ENCODE measurements around the gene TMEM98. TPM values are rescaled to one million over a fixed set of nuclear protein-coding genes. Genes with fewer than 3 reads are reported as not detected.

Gene TMEM98
- total and polyA plus RNA-seq, 9 of the 15 experiments (the other 6 are each of a cell fraction or from before 2014, with no cell fraction given), result 33.5 to 164 (median 84.7) TPM

- TF ChIP-seq NCOA1 (IDR thresholded peaks at IDR 0.05; ENCODE audit: low read depth) (peak; percentile 42; the same call in 1 of the 2 replicates), ZNF41 (CRISPR knock-in tag; conservative IDR thresholded peaks at IDR 0.05) (no peak), HSF4 (CRISPR knock-in tag; IDR thresholded peaks at IDR 0.05; ENCODE audit: borderline replicate concordance) (no peak), HDGF (IDR thresholded peaks at IDR 0.05) (peak; percentile 89), ATF4 (CRISPR knock-in tag; IDR thresholded peaks at IDR 0.05) (no peak), CREB1 (IDR thresholded peaks at IDR 0.05) (no peak), CREB1 (CRISPR knock-in tag; IDR thresholded peaks at IDR 0.05) (no peak), SMARCA4 (IDR thresholded peaks at IDR 0.05) (peak; percentile 61; the same call in 1 of the 2 replicates), ZNF398 (CRISPR knock-in tag; IDR thresholded peaks at IDR 0.05) (no peak), TEAD4 (IDR thresholded peaks at IDR 0.05; ENCODE audit: low read length) (no peak), TEAD4 (CRISPR knock-in tag; IDR thresholded peaks at IDR 0.05; ENCODE audit: borderline replicate concordance) (no peak), SMARCA5 (IDR thresholded peaks at IDR 0.05) (peak; percentile 76), BHLHE40 (IDR thresholded peaks at IDR 0.05; ENCODE audit: low read length) (0 out of 2 replicates have a peak, but pooled peaks have one; percentile 18), CXXC5 (CRISPR knock-in tag; IDR thresholded peaks at IDR 0.05) (0 out of 2 replicates have a peak, but pooled peaks have one; percentile 3), ZBTB2 (IDR thresholded peaks at IDR 0.05) (peak; percentile 35; the same call in 1 of the 2 replicates), ZNF57 (CRISPR knock-in tag; IDR thresholded peaks at IDR 0.05) (no peak)
- TF ChIP-seq, protein P1, sequence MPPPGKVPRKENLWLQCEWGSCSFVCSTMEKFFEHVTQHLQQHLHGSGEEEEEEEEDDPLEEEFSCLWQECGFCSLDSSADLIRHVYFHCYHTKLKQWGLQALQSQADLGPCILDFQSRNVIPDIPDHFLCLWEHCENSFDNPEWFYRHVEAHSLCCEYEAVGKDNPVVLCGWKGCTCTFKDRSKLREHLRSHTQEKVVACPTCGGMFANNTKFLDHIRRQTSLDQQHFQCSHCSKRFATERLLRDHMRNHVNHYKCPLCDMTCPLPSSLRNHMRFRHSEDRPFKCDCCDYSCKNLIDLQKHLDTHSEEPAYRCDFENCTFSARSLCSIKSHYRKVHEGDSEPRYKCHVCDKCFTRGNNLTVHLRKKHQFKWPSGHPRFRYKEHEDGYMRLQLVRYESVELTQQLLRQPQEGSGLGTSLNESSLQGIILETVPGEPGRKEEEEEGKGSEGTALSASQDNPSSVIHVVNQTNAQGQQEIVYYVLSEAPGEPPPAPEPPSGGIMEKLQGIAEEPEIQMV (tag; conservative IDR thresholded peaks at IDR 0.05; ENCODE audit: low read depth), result no peak
- TF ChIP-seq, protein P2, sequence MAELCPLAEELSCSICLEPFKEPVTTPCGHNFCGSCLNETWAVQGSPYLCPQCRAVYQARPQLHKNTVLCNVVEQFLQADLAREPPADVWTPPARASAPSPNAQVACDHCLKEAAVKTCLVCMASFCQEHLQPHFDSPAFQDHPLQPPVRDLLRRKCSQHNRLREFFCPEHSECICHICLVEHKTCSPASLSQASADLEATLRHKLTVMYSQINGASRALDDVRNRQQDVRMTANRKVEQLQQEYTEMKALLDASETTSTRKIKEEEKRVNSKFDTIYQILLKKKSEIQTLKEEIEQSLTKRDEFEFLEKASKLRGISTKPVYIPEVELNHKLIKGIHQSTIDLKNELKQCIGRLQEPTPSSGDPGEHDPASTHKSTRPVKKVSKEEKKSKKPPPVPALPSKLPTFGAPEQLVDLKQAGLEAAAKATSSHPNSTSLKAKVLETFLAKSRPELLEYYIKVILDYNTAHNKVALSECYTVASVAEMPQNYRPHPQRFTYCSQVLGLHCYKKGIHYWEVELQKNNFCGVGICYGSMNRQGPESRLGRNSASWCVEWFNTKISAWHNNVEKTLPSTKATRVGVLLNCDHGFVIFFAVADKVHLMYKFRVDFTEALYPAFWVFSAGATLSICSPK (IDR thresholded peaks at IDR 0.05; ENCODE audit: borderline replicate concordance), result 0 out of 2 replicates have a peak, but pooled peaks have one; percentile 31
These were observed 908 bp downstream of the TMEM98 start (continued) for GRCh38 chr17:32928586-32929535.

Data from K562 (cell line).